Upper lobe of left lung (tissue), 6 donors: ENCODE results near the gene GPR162. TPM values are rescaled to one million over a fixed set of nuclear protein-coding genes. Genes with fewer than 3 reads are reported as not detected.
A peak's percentile ranks its signal among the peaks of the same experiment; 100 is the strongest.

Experiments used
- ATAC-seq, 2 donors: fragments of 200-7000 bp; cut with Tn5 transposase; one replicate each; pipeline ENCODE4 v1.9.1; 2022; ENCODE audit warnings: mild to moderate bottlenecking in 2 of 2, moderate library complexity in 2 of 2; ENCODE audit not compliant: low FRiP score in 2 of 2
- DNase-seq, 2 donors: peaks; one replicate each; pipeline ENCODE4 v3.0.0-alpha.2; 2019 to 2020
- H3K27ac ChIP-seq, 4 donors: fragments of 200-600 bp; sonication (generic); one replicate each; pipeline ENCODE4 v1.5.1; 2016 to 2019
- H3K27me3 ChIP-seq, 4 donors: fragments of 200-600 bp; sonication (generic); one replicate each; pipeline ENCODE4 v1.5.1; 2017 to 2019
- H3K36me3 ChIP-seq, 4 donors: fragments of 200-600 bp; sonication (generic); one replicate each; pipeline ENCODE4 v1.5.1; 2016 to 2019
- H3K4me1 ChIP-seq, 4 donors: fragments of 200-600 bp; sonication (generic); one replicate each; pipeline ENCODE4 v1.5.1; 2018 to 2019
- H3K4me3 ChIP-seq, 4 donors: fragments of 200-600 bp; sonication (generic); one replicate each; pipeline ENCODE4 v1.5.1; 2017 to 2019; ENCODE audit warnings: mild to moderate bottlenecking in 2 of 4, moderate library complexity in 1 of 4
- H3K9me3 ChIP-seq, 4 donors: fragments of 200-600 bp; sonication (generic); one replicate each; pipeline ENCODE4 v1.5.1; 2018 to 2019
- CTCF ChIP-seq, 6 experiments: fragments of 450-650 bp in 4 of 6; fragments of 200-600 bp in 2 of 6; sonication (generic) in 2 of 6; IDR thresholded peaks; one replicate each; pipeline ENCODE4 v1.5.1; 2016 to 2019; ENCODE audit warnings: antibody characterized with exemption in 6 of 6
- EP300 ChIP-seq, 4 donors: sonication (generic); formaldehyde crosslinking; IDR thresholded peaks; one replicate each; pipeline ENCODE4 v1.5.1; 2017; ENCODE audit warnings: antibody characterized with exemption in 4 of 4, control low read depth in 2 of 4
- POLR2A ChIP-seq, 4 donors: fragments of 450-650 bp; IDR thresholded peaks; one replicate each; pipeline ENCODE4 v1.5.1; 2016 to 2017; ENCODE audit warnings: antibody characterized with exemption in 4 of 4, mild to moderate bottlenecking in 2 of 4
- POLR2AphosphoS5 ChIP-seq, 2 donors: sonication (generic); formaldehyde crosslinking; IDR thresholded peaks; one replicate each; pipeline ENCODE4 v1.5.1; 2017; ENCODE audit warnings: antibody characterized with exemption in 2 of 2
- WGBS, 2 donors: methylation state at CpG; one replicate each; pipeline ENCODE4 v1.1.5; 2017 to 2018; 5-methylcytosine and 5-hydroxymethylcytosine counted together
- total RNA-seq, 6 donors: library from RNA; depleted of rRNA in 4 of 6; stranded (reverse); fragments of >200 nt in 4 of 6; gene quantifications; one replicate each; pipeline versions ENCODE4 v1.1.0 to v1.2.1, GENCODE V29; 2016 to 2021
- donor health status: DM: no; HTN: no; CAD: no; lungs with moderate emphysema.
- donor health status: DM: no; HTN: yes; CAD: no; lungs with severe emphysema.

Gene GPR162
- total RNA-seq, 6 donors from 2014 or later, result 8.1 to 47.1 (median 16.5) TPM

GRCh38 chr12:6826734-6827436 lies 5.3 kb downstream of the GPR162 start:
- Histone ChIP-seq H3K27ac (peak overlapping the region in 1 of 4 donors; percentile 30), H3K27me3 (peaks cover 0 to 23% (median 8%) of the 10 kb centered on the region in 4 donors), H3K9me3 (no peaks in the 10 kb centered on the region), H3K36me3 (no peaks in the 10 kb centered on the region), H3K4me1 (peaks cover 18 to 41% (median 32%) of the 10 kb centered on the region in 4 donors), H3K4me3 (no peak overlapping the region)
- 76 to 77% methylated on average over 18 to 22 of the region's 22 CpGs for WGBS, 2 donors
- peak in 1 of 2 donors; percentile 70 for DNase-seq
- no peak for ATAC-seq
- TF ChIP-seq POLR2A (IDR thresholded peaks at IDR 0.05), result no peak

DNA sequence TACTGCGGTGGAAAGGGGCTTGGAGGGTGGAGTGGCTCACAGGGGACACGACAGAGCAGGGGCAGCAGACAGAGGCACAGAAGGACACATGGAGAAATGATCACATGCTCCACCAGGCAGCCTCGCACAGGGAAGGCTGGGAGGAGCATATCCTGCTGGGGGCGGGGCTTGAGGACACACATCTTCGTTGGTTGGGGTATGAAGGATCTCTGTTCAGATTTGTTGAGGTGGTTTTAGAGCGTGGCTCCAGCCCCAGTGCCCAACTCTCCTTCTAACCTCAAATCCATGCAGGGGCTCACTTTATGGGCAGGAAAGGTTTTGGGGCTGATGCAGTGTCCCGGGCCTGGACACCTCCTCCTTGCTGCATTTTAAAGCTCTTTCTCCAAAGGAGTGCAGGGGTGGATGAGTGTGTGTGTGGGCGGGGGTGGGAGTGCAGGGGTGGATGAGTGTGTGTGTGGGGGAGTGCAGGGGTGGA lies 5.9 kb downstream of the GPR162 start:
- DNase-seq (peak in 1 of 2 donors; percentile 68), ATAC-seq (peak in 1 of 2 donors; percentile 58)
- peaks cover 0 to 23% (median 8%) of the 10 kb centered on the region in 4 donors for H3K27me3 ChIP-seq
- no peaks in the 10 kb centered on the region for H3K9me3 ChIP-seq
- H3K4me3 ChIP-seq, result no peak overlapping the region
- peak overlapping the region in 1 of 4 donors; percentile 30 for H3K27ac ChIP-seq
- TF ChIP-seq POLR2A (IDR thresholded peaks at IDR 0.05) (no peak), CTCF (IDR thresholded peaks at IDR 0.05) (no peak), POLR2AphosphoS5 (IDR thresholded peaks at IDR 0.05) (no peak), EP300 (IDR thresholded peaks at IDR 0.05) (no peak)
- peaks cover 15 to 35% (median 28%) of the 10 kb centered on the region in 4 donors for H3K4me1 ChIP-seq
- 6 to 15% methylated on average over 7 to 8 of the region's 8 CpGs for WGBS, 2 donors
- no peaks in the 10 kb centered on the region for H3K36me3 ChIP-seq

DNA sequence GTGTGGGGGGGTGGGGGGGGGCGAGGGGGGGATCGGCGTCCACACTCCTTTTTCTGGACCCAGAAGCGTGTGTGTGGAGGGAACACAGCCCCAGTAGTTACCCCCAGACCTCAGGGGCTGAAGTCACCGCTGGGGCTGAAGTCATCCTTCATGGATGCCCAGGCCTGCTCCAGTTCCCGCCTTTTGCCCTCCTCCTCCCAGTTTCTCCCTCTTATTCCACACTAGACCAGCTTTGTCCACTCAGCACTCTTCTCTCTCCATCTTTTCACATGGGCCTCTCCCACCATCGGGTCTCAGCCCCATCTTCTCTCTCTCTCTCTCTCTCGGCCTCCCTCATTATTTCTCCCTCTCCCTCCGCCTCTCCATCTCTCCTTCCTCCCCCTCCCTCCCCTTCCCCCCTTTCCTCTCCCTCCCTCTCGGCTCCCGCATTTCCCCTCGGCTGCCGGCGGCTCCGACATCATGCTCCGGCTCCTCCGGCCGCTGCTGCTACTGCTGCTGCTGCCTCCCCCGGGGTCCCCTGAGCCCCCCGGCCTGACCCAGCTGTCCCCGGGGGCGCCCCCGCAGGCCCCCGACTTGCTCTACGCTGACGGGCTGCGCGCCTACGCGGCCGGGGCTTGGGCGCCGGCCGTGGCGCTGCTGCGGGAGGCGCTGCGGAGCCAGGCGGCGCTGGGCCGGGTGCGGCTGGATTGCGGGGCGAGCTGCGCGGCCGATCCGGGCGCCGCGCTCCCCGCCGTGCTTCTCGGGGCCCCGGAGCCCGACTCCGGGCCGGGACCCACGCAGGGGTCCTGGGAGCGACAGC lies 6.6 kb downstream of the GPR162 start, which contains the start of gene P3H3:
Gene P3H3 (plus strand): TSS at position 426 of the 799 bp plus-strand sequence. CDS start 34 bp downstream, at position 460.
- H3K9me3 ChIP-seq, result no peaks in the 10 kb centered on the region
- peaks cover 15 to 34% (median 28%) of the 10 kb centered on the region in 4 donors for H3K4me1 ChIP-seq
- H3K4me3 ChIP-seq, result peak within 1 kb of the TSS; percentile 33 to 81 (median 72)
- H3K27ac ChIP-seq, result peak within 1 kb of the TSS; percentile 42 to 83 (median 64)
- 2% methylated on average over 15 to 47 of the region's 60 CpGs for WGBS, 2 donors
- TF ChIP-seq CTCF (IDR thresholded peaks at IDR 0.05) (no peak), EP300 (IDR thresholded peaks at IDR 0.05) (no peak), POLR2AphosphoS5 (IDR thresholded peaks at IDR 0.05) (no peak), POLR2A (IDR thresholded peaks at IDR 0.05) (no peak)
- peak in 1 of 2 donors; percentile 54 for ATAC-seq
- peaks cover 0 to 23% (median 8%) of the 10 kb centered on the region in 4 donors for H3K27me3 ChIP-seq
- peak in 1 of 2 donors; percentile 91 for DNase-seq
- H3K36me3 ChIP-seq, result peaks cover 0 to under 1% (median 0%) of the 10 kb centered on the region in 4 donors

DNA sequence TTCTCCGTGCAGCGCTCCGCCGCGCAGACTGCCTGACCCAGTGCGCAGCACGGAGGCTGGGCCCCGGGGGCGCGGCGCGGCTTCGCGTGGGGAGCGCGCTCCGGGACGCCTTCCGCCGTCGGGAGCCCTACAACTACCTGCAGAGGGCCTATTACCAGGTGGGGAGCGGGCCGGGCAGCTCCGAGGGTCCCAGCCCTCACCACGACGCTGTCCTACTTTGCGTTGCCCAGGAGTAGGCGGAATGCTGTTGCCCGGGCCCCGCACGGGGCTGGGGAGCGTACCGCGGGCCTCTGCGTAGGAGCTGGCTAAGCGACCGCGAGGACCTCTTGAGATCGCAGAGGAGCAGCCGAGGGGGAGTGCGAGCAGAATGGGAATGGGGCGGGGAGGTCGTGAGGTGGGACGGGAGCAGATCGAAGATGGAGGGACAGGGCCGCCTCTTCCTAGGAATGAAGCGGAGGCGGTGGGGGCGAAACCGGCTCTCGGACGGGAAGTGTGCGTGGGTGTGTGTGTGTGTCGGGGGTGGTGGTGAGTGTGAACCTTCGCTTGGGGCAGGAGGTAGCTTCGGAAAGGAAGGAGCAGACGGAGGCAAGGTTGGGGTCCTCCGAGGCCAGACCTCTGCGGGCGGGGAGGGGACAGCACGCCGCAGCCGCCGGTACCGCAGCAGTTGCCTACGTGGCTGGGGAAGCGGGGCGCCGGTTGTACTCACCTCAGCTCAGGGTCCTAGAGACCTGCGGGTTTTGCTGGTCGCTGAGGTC lies 7.3 kb downstream of the GPR162 start:
- peaks cover 15 to 34% (median 28%) of the 10 kb centered on the region in 4 donors for H3K4me1 ChIP-seq

More for the DNA sequence above, 7.3 kb downstream of the GPR162 start:
- H3K4me3 ChIP-seq, result peak overlapping the region; percentile 33 to 81 (median 72)
- ATAC-seq (peak in 1 of 2 donors; percentile 41), DNase-seq (peak; percentile 37 to 82)
- peak overlapping the region; percentile 42 to 83 (median 64) for H3K27ac ChIP-seq
- TF ChIP-seq POLR2AphosphoS5 (IDR thresholded peaks at IDR 0.05), result peak in 1 of 2 donors; percentile 28
- TF ChIP-seq EP300 (IDR thresholded peaks at IDR 0.05), result no peak
- TF ChIP-seq CTCF (IDR thresholded peaks at IDR 0.05), result no peak
- TF ChIP-seq POLR2A (IDR thresholded peaks at IDR 0.05), result peak in 1 of 4 donors; percentile 19
- peaks cover 0 to 8% (median 0%) of the 10 kb centered on the region in 4 donors for H3K36me3 ChIP-seq
- H3K27me3 ChIP-seq, result peaks cover 0 to 23% (median 8%) of the 10 kb centered on the region in 4 donors
- H3K9me3 ChIP-seq, result no peaks in the 10 kb centered on the region
- 2 to 3% methylated on average over 41 to 48 of the region's 71 CpGs for WGBS, 2 donors
